NCI-H2196 treated with DMSO at 0.1 percent for 48 hours (cell line): ENCODE measurements around the gene ANK3.
A peak's percentile ranks its signal among the peaks of the same experiment; 100 is the strongest.

Experiments used
- DNase-seq: peaks from one replicate; lab custom pipeline; 2025; ENCODE audit not compliant: unreplicated experiment; lab: John Stamatoyannopoulos, UW

Gene ANK3

GRCh38 chr10:60003651-60004523, 385.8 kb downstream of the ANK3 start:
- DNase-seq: no peak

GRCh38 chr10:60000747-60001146, 388.9 kb downstream of the ANK3 start:
- no peak for DNase-seq

- no peak for DNase-seq
These were observed 391.7 kb downstream of the ANK3 start for GRCh38 chr10:59997827-59998525.

- DNase-seq: no peak
These were observed 393.8 kb downstream of the ANK3 start for GRCh38 chr10:59995862-59996261.

GRCh38 chr10:59993931-59994330, 395.7 kb downstream of the ANK3 start:
- DNase-seq: no peak

GRCh38 chr10:59991661-59992060, 398.0 kb downstream of the ANK3 start:
- DNase-seq: peak; percentile 60

GRCh38 chr10:59991117-59991516, 398.6 kb downstream of the ANK3 start:
- DNase-seq: no peak

GRCh38 chr10:59985639-59986038, 404.0 kb downstream of the ANK3 start:
- no peak for DNase-seq

GRCh38 chr10:59984415-59984814, 405.3 kb downstream of the ANK3 start:
- no peak for DNase-seq

GRCh38 chr10:59980356-59980755, 409.3 kb downstream of the ANK3 start:
- no peak for DNase-seq

- DNase-seq: no peak
These were observed 412.2 kb downstream of the ANK3 start for GRCh38 chr10:59977486-59977885.

- no peak for DNase-seq
These were observed 412.8 kb downstream of the ANK3 start for GRCh38 chr10:59976909-59977308.
